Thyroid gland (tissue), 4 donors: ENCODE results near the gene STK4. TPM values are rescaled to one million over a fixed set of nuclear protein-coding genes. Genes with fewer than 3 reads are reported as not detected.

Experiments
- DNase-seq, 2 donors: peaks; one replicate each; pipeline ENCODE4 v3.0.0-alpha.2; 2019
- H3K27ac ChIP-seq, 3 donors: fragments of 200-600 bp; sonication (generic); 1 replicate in 2 of 3; 2 replicates in 1 of 3; pipeline ENCODE4 v1.5.1; 2016 to 2019; ENCODE audit warnings: mild to moderate bottlenecking in 1 of 3, moderate library complexity in 1 of 3
- H3K27me3 ChIP-seq: fragments of 200-600 bp; sonication (generic); one replicate; pipeline ENCODE4 v1.5.1; 2019
- H3K36me3 ChIP-seq, 2 donors: fragments of 200-600 bp; sonication (generic); one replicate each; pipeline ENCODE4 v1.5.1; 2016 to 2019
- H3K4me1 ChIP-seq, 2 donors: fragments of 200-600 bp; sonication (generic); one replicate each; pipeline ENCODE4 v1.5.1; 2017 to 2019
- H3K4me3 ChIP-seq, 3 donors: fragments of 200-600 bp; sonication (generic); replicated peaks in 1 of 3; 1 replicate in 2 of 3; 2 replicates in 1 of 3; pipeline ENCODE4 v1.5.1; 2016; ENCODE audit warnings: mild to moderate bottlenecking in 1 of 3
- H3K9me3 ChIP-seq: fragments of 200-600 bp; sonication (generic); one replicate; pipeline ENCODE4 v1.5.1; 2017
- CTCF ChIP-seq, 6 experiments: fragments of 200-600 bp in 3 of 6; fragments of 450-650 bp in 3 of 6; sonication (generic) in 3 of 6; IDR thresholded peaks; one replicate each; pipeline ENCODE4 v1.5.1; 2016 to 2019; ENCODE audit warnings: antibody characterized with exemption in 6 of 6, mild to moderate bottlenecking in 2 of 6, inconsistent platforms in 1 of 6, moderate library complexity in 1 of 6
- POLR2A ChIP-seq, 2 donors: fragments of 450-650 bp; IDR thresholded peaks; one replicate each; pipeline ENCODE4 v1.6.1; 2017; ENCODE audit warnings: antibody characterized with exemption in 2 of 2, mild to moderate bottlenecking in 2 of 2, moderate library complexity in 1 of 2
- WGBS, 2 donors: methylation state at CpG; one replicate each; pipeline ENCODE4 v1.1.5; 2017; 5-methylcytosine and 5-hydroxymethylcytosine counted together
- intact Hi-C: fragments of 100-400 bp; cut with DNase I; formaldehyde crosslinking; loops from one replicate; pipeline ENCODE4 v1.15.1; 2023
- total RNA-seq, 4 donors: library from RNA; depleted of rRNA; stranded (reverse); fragments of >200 nt; gene quantifications; one replicate each; pipeline ENCODE4 v1.2.3, GENCODE V29; 2016

STK4 gene
- total RNA-seq, 4 donors from 2014 or later: 18.8 to 37.2 (median 29.2) TPM

DNA sequence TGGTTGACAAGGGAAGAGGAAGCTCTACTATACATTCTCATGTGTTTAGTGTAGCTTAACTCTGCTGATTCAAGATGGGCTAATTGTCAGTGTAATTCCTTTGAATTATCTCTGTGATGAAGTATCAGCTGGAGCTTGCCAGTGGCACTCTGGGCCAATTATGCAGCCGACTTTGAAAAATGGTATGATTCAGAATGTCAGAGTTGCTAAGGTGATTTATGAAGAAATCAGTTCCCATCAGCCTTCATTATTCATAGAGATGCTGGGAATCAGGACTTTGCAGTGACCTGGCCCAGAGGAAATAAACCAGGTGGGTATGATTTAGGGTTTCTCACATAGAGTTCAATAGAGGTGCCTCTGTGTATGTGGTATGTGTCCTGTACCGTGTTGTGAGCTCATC, 101.2 kb downstream of the STK4 start:
- 91 to 95% methylated on average over 2 of the region's 2 CpGs for WGBS, 2 donors
- DNase-seq: no peak
- H3K4me3 ChIP-seq: no peak overlapping the region
- H3K36me3 ChIP-seq: no peaks in the 10 kb centered on the region
- no peaks in the 10 kb centered on the region for H3K27me3 ChIP-seq
- H3K4me1 ChIP-seq: no peaks in the 10 kb centered on the region
- H3K9me3 ChIP-seq: no peaks in the 10 kb centered on the region
- intact Hi-C loops: no loop called here
- no peak overlapping the region for H3K27ac ChIP-seq
- TF ChIP-seq POLR2A (IDR thresholded peaks at IDR 0.05) (no peak), CTCF (IDR thresholded peaks at IDR 0.05) (no peak)

GRCh38 chr20:45069261-45069660, 102.9 kb downstream of the STK4 start:
- 78 to 90% methylated on average over 1 of the region's 1 CpG for WGBS, 2 donors
- H3K27me3 ChIP-seq: no peaks in the 10 kb centered on the region
- H3K36me3 ChIP-seq: no peaks in the 10 kb centered on the region
- no peak overlapping the region for H3K4me3 ChIP-seq
- H3K9me3 ChIP-seq: no peaks in the 10 kb centered on the region
- H3K27ac ChIP-seq: no peak overlapping the region
- TF ChIP-seq CTCF (IDR thresholded peaks at IDR 0.05): no peak
- no peaks in the 10 kb centered on the region for H3K4me1 ChIP-seq
- intact Hi-C loops: no loop called here
- DNase-seq: no peak

DNA sequence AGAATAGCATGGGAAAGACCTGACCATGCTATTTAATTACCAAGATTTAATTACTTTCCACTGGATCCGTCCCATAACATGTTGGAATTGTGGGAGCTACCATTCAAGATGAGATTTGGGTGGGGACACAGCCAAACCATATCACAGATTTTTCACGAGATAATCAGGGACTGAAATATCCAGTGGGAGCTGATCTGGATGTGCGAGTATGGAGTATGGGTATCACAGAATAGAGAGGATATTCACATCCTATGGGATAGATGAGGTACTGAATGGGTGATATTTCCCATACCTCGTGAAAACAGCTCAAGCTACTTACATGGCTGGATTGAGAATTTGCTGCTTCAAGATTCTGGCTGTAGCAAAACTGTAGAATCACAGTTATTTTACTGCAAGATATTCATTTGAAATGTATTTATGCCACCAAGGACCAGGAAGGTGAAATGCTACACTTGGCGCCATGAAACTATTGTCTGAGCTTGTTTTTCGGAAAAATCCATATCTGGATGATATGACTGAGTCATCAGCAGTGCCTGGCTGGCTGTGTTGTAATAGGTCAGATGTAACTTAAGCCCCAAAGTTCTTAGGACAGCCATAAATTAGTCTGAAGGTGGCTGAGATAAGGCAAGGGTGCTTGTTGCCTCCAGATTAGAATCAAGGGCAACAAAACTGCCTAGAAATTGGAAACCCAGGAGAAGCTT, 104.8 kb downstream of the STK4 start:
- Histone ChIP-seq H3K27ac (no peak overlapping the region), H3K36me3 (peaks cover 9 to 14% of the 10 kb centered on the region in 2 donors), H3K27me3 (no peaks in the 10 kb centered on the region), H3K9me3 (no peaks in the 10 kb centered on the region), H3K4me1 (no peaks in the 10 kb centered on the region), H3K4me3 (no peak overlapping the region)
- WGBS, 2 donors: 95% methylated on average over 6 of the region's 6 CpGs
- no peak for DNase-seq
- intact Hi-C loops: no loop called here
- TF ChIP-seq CTCF (IDR thresholded peaks at IDR 0.05) (no peak), POLR2A (IDR thresholded peaks at IDR 0.05) (no peak)

- no peak for TF ChIP-seq CTCF (IDR thresholded peaks at IDR 0.05)
- no peak for TF ChIP-seq POLR2A (IDR thresholded peaks at IDR 0.05)
- Histone ChIP-seq H3K27ac (no peak overlapping the region), H3K4me3 (no peak overlapping the region), H3K27me3 (no peaks in the 10 kb centered on the region), H3K36me3 (peaks cover 9 to 24% of the 10 kb centered on the region in 2 donors), H3K9me3 (no peaks in the 10 kb centered on the region), H3K4me1 (no peaks in the 10 kb centered on the region)
- 96 to 97% methylated on average over 1 of the region's 1 CpG for WGBS, 2 donors
- DNase-seq: no peak
- intact Hi-C loops: no loop called here
These were observed 105.8 kb downstream of the STK4 start for GRCh38 chr20:45072066-45072465.

GRCh38 chr20:45073221-45073620, 106.9 kb downstream of the STK4 start:
- Histone ChIP-seq H3K9me3 (no peaks in the 10 kb centered on the region), H3K4me1 (no peaks in the 10 kb centered on the region), H3K4me3 (no peak overlapping the region), H3K27ac (no peak overlapping the region), H3K36me3 (peaks cover 9 to 31% of the 10 kb centered on the region in 2 donors), H3K27me3 (no peaks in the 10 kb centered on the region)
- intact Hi-C loops: no loop called here
- WGBS, 2 donors: 84 to 93% methylated on average over 3 of the region's 3 CpGs
- TF ChIP-seq CTCF (IDR thresholded peaks at IDR 0.05) (no peak), POLR2A (IDR thresholded peaks at IDR 0.05) (no peak)
- no peak for DNase-seq
